Measurements from ENCODE around the gene BMPR1B. TPM values are rescaled to one million over a fixed set of nuclear protein-coding genes. Genes with fewer than 3 reads are reported as not detected.

The BMPR1B gene
- total and polyA plus RNA-seq, 2 of the 4 experiments (the other 2 are of a cell fraction) = 0.24 to 0.90 TPM

GRCh38 chr4:94877973-94878372 lies 120.2 kb downstream of the BMPR1B start:
- intact Hi-C loops (cut with micrococcal nuclease) = loop anchor here (5.0 to 10.0 kb wide), 2 partner anchors 51 to 233 kb away; no protein-coding TSS in a partner anchor
- CTCF ChIA-PET = no interaction called here
- H3K27me3 ChIP-seq (ENCODE audit: control insufficient read depth, insufficient read depth, low read length) = no peaks in the 10 kb centered on the region
- H3K9me3 ChIP-seq (ENCODE audit: control insufficient read depth, insufficient read depth, low read length) = no peaks in the 10 kb centered on the region
- H3K4me1 ChIP-seq (ENCODE audit: control insufficient read depth, insufficient read depth, low read length) = peaks cover 10% of the 10 kb centered on the region
- ATAC-seq (ENCODE audit: low read depth) = peak; percentile 76
- H3K4ac ChIP-seq (ENCODE audit: low read depth, low read length) = peak overlapping the region; percentile 91; the same call in 1 of the 2 replicates
- dilution Hi-C loops (cut with HindIII; ENCODE audit: low sequenced_read_pairs, unreplicated experiment) = no loop called here
- H4K20me1 ChIP-seq (ENCODE audit: insufficient read depth, low read length) = no peaks in the 10 kb centered on the region
- H4K8ac ChIP-seq (ENCODE audit: low read depth in 2 of 2, low read length in 2 of 2) = peak overlapping the region; percentile 55 to 72; a peak in 3 of 4 replicates
- peak overlapping the region; percentile 89 for H2BK5ac ChIP-seq (ENCODE audit: low read depth, low read length, poor library complexity, severe bottlenecking)
- peak overlapping the region; percentile 91; the same call in 1 of the 2 replicates for H2BK20ac ChIP-seq (ENCODE audit: low read depth, low read length)
- DNase-seq = peak; percentile 66
- peak overlapping the region; percentile 94; the same call in 2 of the 3 replicates for H2BK15ac ChIP-seq (ENCODE audit: low read depth, low read length)
- H3K27ac ChIP-seq (ENCODE audit: insufficient read depth, low read length) = peak overlapping the region; percentile 84; the same call in 1 of the 2 replicates
- H2AK5ac ChIP-seq (ENCODE audit: low read depth, low read length) = no peak overlapping the region
- H2BK120ac ChIP-seq (ENCODE audit: low read depth, low read length) = peak overlapping the region; percentile 93
- no peak overlapping the region for H3K56ac ChIP-seq (ENCODE audit: extremely low read depth, insufficient read depth, low read length)
- H3K23ac ChIP-seq (ENCODE audit: low read depth, low read length) = no peak overlapping the region
- peaks cover 0 to 4% of the 10 kb centered on the region in 2 experiments; a peak in 1 of 4 replicates for H3K79me1 ChIP-seq (ENCODE audit: low read depth in 1 of 2, low read length in 2 of 2)
- WGBS, 2 experiments (ENCODE audit: extremely low coverage in 2 of 2, insufficient read length in 1 of 2) = no CpG with 5 or more reads among the region's 2 CpGs
- H3K4me3 ChIP-seq (ENCODE audit: insufficient read depth, low read depth, low read length) = no peak overlapping the region
- H3K9me1 ChIP-seq (ENCODE audit: insufficient read depth, low read length) = peaks cover 8% of the 10 kb centered on the region; the same call in 1 of the 2 replicates
- no peak overlapping the region; the same call in 1 of the 2 replicates for H3K14ac ChIP-seq (replicated peaks; ENCODE audit: low read depth, low read length)
- in situ Hi-C loops (cut with MboI; ENCODE audit: low sequenced_read_pairs) = no loop called here
- H3K18ac ChIP-seq (ENCODE audit: low read depth, low read length) = peak overlapping the region; percentile 88; the same call in 1 of the 2 replicates
- no peak overlapping the region for H3K9ac ChIP-seq (ENCODE audit: low read depth, low read length)
- POLR2A ChIA-PET (ENCODE audit: unreplicated experiment) = no interaction called here
- BruUV-seq (replicated peaks) = no TSS peak
- H3K4me2 ChIP-seq (ENCODE audit: low read depth, low read length) = peak overlapping the region; percentile 17; the same call in 1 of the 2 replicates
- peak overlapping the region; percentile 78; the same call in 1 of the 2 replicates for H4K91ac ChIP-seq (ENCODE audit: insufficient read depth, low read depth, low read length)
- no peak overlapping the region for H4K5ac ChIP-seq (ENCODE audit: low read depth, low read length)
- no peaks in the 10 kb centered on the region for H3K36me3 ChIP-seq (ENCODE audit: control insufficient read depth, insufficient read depth, low read length)
- no peak overlapping the region for H2AFZ ChIP-seq (replicated peaks; ENCODE audit: low read length, poor library complexity)
- peak; percentile 92 for TF ChIP-seq CEBPB (IDR thresholded peaks at IDR 0.05; ENCODE audit: low read depth, low read length)
- no peak for TF ChIP-seq SMC3 (IDR thresholded peaks at IDR 0.05; ENCODE audit: low read depth, low read length)
- no peak for TF ChIP-seq RFX5 (IDR thresholded peaks at IDR 0.05; ENCODE audit: low read depth, low read length)
- TF ChIP-seq POLR2A (IDR thresholded peaks at IDR 0.05; ENCODE audit: low read depth, low read length) = no peak
- no peak overlapping the region for H2AK9ac ChIP-seq (replicated peaks; ENCODE audit: low read depth, low read length, poor library complexity)

All from IMR-90 (cell line).